ENCODE measurements around the gene FOXP1.

The FOXP1 gene

GRCh38 chr3:71484047-71484446, 99.5 kb downstream of the FOXP1 start:
- no peak for TF ChIP-seq CTCF (conservative IDR thresholded peaks at IDR 0.05)
- H3K27ac ChIP-seq = no peak overlapping the region

DNA sequence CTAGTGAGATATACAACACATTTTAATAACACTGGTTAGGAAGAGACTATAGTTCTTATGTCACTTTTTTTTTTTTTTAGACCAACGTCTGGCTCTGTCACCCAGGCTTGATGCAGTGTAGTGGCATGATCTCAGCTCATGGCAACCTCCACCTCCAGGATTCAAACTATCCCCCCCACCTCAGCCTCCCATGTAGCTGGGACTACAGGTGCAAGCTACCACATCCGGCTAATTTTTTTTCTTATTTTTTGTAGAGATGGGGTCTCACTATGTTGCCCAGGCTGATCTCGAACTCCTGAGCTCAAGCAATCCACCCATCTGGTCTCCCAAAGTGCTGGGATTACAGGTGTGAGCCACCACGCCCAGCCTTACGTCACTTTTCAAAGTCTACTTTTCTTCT, 100.8 kb downstream of the FOXP1 start:
- TF ChIP-seq CTCF (conservative IDR thresholded peaks at IDR 0.05) = no peak
- no peak overlapping the region for H3K27ac ChIP-seq

- H3K27ac ChIP-seq = no peak overlapping the region
- no peak for TF ChIP-seq CTCF (conservative IDR thresholded peaks at IDR 0.05)
Observed at GRCh38 chr3:71478568-71478967, 105.0 kb downstream of the FOXP1 start.

DNA sequence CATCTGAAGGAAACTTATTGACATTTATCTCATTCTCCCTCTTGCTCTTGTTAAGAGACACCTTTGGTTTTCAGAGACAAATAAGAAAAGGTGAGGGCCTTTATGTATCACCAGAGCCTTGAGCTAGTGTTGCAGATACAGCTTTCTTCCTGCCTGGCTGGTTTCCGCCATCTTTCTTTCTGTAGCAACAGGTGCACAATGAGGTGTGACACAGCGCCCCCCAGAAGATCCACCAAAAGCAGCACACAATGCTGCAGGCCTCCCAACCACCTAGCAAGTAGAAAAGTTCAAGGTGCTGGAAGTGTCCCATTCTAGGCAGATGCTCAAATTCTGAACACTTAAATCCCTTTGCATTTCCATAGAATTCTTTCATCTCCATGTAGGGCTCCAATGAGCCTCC, 106.6 kb downstream of the FOXP1 start:
- no peak overlapping the region for H3K27ac ChIP-seq
- TF ChIP-seq CTCF (conservative IDR thresholded peaks at IDR 0.05) = no peak

GRCh38 chr3:71469138-71469435, 114.4 kb downstream of the FOXP1 start:
- peak overlapping the region; percentile 42; the same call in 1 of the 2 replicates for H3K27ac ChIP-seq
- TF ChIP-seq CTCF (conservative IDR thresholded peaks at IDR 0.05) = no peak

- H3K27ac ChIP-seq = peak overlapping the region; percentile 42; the same call in 1 of the 2 replicates
- TF ChIP-seq CTCF (conservative IDR thresholded peaks at IDR 0.05) = no peak
Observed at GRCh38 chr3:71468311-71469137, 115.0 kb downstream of the FOXP1 start.

DNA sequence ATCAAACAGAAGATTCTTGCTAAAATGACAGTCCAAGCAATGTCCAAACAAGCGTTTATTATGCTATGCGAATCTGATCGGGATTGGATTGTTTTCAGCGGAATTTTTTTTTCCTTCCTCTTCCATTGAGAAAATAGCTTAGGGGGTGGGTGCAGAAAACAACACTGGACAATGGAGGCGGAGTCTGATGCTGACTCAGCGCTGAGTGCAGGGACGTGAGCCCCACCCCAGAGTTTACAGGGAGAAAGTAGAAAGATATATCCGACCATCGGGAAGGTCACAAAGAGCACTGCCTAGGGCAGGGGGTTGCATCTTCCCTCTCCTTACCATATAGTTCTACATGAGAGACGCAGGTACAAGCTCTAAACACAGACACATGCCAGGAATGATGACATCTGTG, 117.0 kb downstream of the FOXP1 start:
- H3K27ac ChIP-seq = no peak overlapping the region
- TF ChIP-seq CTCF (conservative IDR thresholded peaks at IDR 0.05) = no peak

Measured in VCaP (cell line).